ENCODE data around the gene QRICH2. TPM values are rescaled to one million over a fixed set of nuclear protein-coding genes. Genes with fewer than 3 reads are reported as not detected.

The QRICH2 gene
- total and polyA plus RNA-seq, 10 donors, result 1.3 to 3.1 (median 2.6) TPM

DNA sequence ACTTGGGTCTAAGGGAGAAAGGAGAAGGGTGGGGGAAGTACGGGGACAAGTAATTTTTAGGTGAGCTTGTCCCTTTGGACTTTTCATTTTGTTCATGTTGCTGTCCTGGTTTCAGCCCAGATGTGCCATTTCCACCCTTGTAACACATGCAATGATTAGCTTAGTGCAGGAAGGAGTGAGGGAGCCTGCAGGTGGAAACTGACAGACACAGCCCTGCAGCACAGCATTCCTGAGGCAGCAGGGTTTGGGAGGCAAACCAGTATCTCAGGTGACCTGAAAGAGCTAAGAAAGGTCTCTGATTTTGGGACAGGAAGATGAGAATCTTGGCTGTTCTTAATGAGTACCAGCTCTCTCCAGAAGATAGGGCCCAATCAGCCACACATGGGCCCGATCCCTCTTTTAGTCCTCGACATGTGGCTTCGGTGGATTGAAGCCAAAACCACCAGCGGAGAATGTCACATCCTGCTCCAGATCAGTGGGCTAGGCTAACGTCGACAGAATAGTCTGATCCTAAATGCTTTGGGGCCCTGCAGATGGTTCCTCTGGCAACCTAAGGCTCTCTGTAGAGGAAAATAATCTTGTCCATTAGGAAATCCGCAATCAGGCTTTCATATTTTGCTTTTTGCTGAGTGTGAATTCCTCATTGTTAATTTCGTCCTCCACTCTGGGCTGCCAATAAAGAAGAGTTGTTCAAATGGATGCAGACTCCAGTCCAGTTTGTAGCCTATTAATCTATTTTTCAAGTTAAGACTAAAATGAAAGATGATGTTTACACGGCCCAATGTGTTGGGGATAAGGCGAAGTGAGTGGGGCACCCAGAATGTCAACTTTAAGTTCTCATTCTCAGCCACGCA lies 64.0 kb downstream of the QRICH2 start:
- Histone ChIP-seq H3K9me3 (no peaks in the 10 kb centered on the region), H3K27me3 (replicated peaks in 1 of 7) (peaks cover 0 to 62% (median 35%) of the 10 kb centered on the region in 7 donors), H3K36me3 (no peaks in the 10 kb centered on the region), H3K4me1 (peaks cover 12 to 47% (median 31%) of the 10 kb centered on the region in 6 donors), H3K27ac (no peak overlapping the region), H3K4me3 (no peak overlapping the region)
- DNase-seq, result no peak
- intact Hi-C loops (cut with DNase I; ENCODE audit: low total_unique reads), result no loop called here
- WGBS, 5 donors, result 49 to 68% (median 54%) methylated on average over 12 of the region's 12 CpGs
- TF ChIP-seq, protein P1, sequence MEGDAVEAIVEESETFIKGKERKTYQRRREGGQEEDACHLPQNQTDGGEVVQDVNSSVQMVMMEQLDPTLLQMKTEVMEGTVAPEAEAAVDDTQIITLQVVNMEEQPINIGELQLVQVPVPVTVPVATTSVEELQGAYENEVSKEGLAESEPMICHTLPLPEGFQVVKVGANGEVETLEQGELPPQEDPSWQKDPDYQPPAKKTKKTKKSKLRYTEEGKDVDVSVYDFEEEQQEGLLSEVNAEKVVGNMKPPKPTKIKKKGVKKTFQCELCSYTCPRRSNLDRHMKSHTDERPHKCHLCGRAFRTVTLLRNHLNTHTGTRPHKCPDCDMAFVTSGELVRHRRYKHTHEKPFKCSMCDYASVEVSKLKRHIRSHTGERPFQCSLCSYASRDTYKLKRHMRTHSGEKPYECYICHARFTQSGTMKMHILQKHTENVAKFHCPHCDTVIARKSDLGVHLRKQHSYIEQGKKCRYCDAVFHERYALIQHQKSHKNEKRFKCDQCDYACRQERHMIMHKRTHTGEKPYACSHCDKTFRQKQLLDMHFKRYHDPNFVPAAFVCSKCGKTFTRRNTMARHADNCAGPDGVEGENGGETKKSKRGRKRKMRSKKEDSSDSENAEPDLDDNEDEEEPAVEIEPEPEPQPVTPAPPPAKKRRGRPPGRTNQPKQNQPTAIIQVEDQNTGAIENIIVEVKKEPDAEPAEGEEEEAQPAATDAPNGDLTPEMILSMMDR (IDR thresholded peaks at IDR 0.05 in 8 of 11, conservative IDR thresholded peaks at IDR 0.05 in 3 of 11), result no peak
- TF ChIP-seq POLR2AphosphoS5 (IDR thresholded peaks at IDR 0.05) (no peak), POLR2A (IDR thresholded peaks at IDR 0.05) (no peak)

DNA sequence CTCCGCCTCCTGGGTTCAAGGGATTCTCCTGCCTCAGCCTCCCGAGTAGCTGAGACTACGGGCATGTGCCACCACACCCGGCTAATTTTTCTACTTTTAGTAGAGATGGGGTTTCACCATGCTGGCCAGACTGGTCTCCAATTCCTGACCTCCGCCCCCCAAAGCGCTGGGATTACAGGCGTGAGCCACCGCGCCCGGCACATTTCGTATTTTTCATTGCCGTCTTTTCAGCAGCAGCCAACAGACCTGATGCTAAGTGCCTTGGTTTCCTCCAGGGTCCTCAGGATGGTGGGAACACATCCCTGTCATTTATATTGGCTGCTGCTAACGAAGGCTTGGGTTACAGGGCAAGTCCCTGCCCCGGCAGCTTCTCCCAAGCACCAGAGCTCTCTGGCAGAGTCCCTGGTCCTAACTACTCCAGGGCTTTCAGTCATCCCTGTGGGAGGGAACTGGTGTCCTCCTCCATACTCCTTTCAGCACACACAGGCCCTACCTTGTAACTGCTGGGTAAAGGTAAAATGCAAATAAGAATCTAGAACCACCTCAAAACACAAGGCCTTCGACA lies 66.3 kb downstream of the QRICH2 start:
- H3K4me3 ChIP-seq, result peak overlapping the region in 1 of 8 donors; percentile 83
- no peaks in the 10 kb centered on the region for H3K9me3 ChIP-seq
- no peak overlapping the region for H3K27ac ChIP-seq
- DNase-seq, result no peak
- peaks cover 0 to 76% (median 35%) of the 10 kb centered on the region in 7 donors for H3K27me3 ChIP-seq (replicated peaks in 1 of 7)
- 89 to 96% (median 94%) methylated on average over 15 of the region's 15 CpGs for WGBS, 5 donors
- peaks cover 11 to 42% (median 27%) of the 10 kb centered on the region in 6 donors for H3K4me1 ChIP-seq
- TF ChIP-seq, protein P1 (IDR thresholded peaks at IDR 0.05 in 8 of 11, conservative IDR thresholded peaks at IDR 0.05 in 3 of 11), result no peak
- no peak for TF ChIP-seq POLR2A (IDR thresholded peaks at IDR 0.05)
- no peak for TF ChIP-seq POLR2AphosphoS5 (IDR thresholded peaks at IDR 0.05)
- no peaks in the 10 kb centered on the region for H3K36me3 ChIP-seq
- intact Hi-C loops (cut with DNase I; ENCODE audit: low total_unique reads), result no loop called here

DNA sequence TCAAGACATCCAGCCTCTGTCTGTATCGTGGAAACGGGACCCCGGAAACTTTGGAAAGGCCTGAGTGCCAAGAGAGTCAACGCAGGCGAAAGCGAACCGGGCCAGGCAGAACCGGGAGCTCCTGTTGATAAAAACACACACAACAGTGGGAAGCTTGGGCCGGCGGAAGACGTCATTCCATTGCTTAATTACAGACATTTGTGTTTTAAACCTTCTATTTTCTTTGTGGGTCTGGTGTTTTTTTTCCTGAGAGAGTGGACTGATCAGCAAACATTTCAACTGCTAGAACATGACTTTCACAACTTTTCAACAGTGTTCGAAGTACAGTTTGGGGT lies 66.9 kb downstream of the QRICH2 start:
- TF ChIP-seq, protein P1 (IDR thresholded peaks at IDR 0.05 in 8 of 11, conservative IDR thresholded peaks at IDR 0.05 in 3 of 11), result no peak
- TF ChIP-seq POLR2A (IDR thresholded peaks at IDR 0.05), result no peak
- no peaks in the 10 kb centered on the region for H3K9me3 ChIP-seq
- H3K27me3 ChIP-seq (replicated peaks in 1 of 7), result peaks cover 0 to 76% (median 35%) of the 10 kb centered on the region in 7 donors
- intact Hi-C loops (cut with DNase I; ENCODE audit: low total_unique reads), result no loop called here
- DNase-seq, result no peak
- H3K4me3 ChIP-seq, result peak overlapping the region; percentile 43 to 83 (median 56)
- H3K4me1 ChIP-seq, result peaks cover 9 to 36% (median 21%) of the 10 kb centered on the region in 6 donors
- peak overlapping the region in 3 of 8 donors; percentile 69 to 83 (median 70) for H3K27ac ChIP-seq
- 15 to 27% (median 21%) methylated on average over 12 of the region's 12 CpGs for WGBS, 5 donors
- no peaks in the 10 kb centered on the region for H3K36me3 ChIP-seq

All from spleen (tissue), 11 donors.